RWPE2 (cell line): ENCODE measurements around the gene BRSK2.

Experiments used
- ATAC-seq: fragments of 200-7000 bp; cut with Tn5 transposase; 3 replicates; pipeline ENCODE4 v1.9.1; 2021; ENCODE audit warnings: low read depth
- DNase-seq: peaks from one replicate; pipeline ENCODE4 v3.0.0-alpha.2; 2020; ENCODE audit warnings: low spot score
- H3K27ac ChIP-seq: fragments of 450-650 bp; 2 replicates; pipeline ENCODE4 v1.5.1; 2017; ENCODE audit warnings: mild to moderate bottlenecking; ENCODE audit not compliant: poor library complexity, severe bottlenecking
- H3K27me3 ChIP-seq: fragments of 250-450 bp; sonication (Bioruptor Pico); 2 replicates; pipeline ENCODE4 v1.5.1; 2021; ENCODE audit warnings: mild to moderate bottlenecking, moderate library complexity; ENCODE audit not compliant: insufficient read depth, poor library complexity, severe bottlenecking
- H3K36me3 ChIP-seq: fragments of 250-450 bp; sonication (Bioruptor Pico); 2 replicates; pipeline ENCODE4 v1.5.1; 2020; ENCODE audit warnings: low read depth, mild to moderate bottlenecking, moderate library complexity
- H3K4me1 ChIP-seq: fragments of 250-450 bp; sonication (Bioruptor Pico); 2 replicates; pipeline ENCODE4 v1.5.1; 2021; ENCODE audit warnings: mild to moderate bottlenecking, moderate library complexity; ENCODE audit not compliant: insufficient read depth, poor library complexity, severe bottlenecking
- H3K4me3 ChIP-seq: fragments of 250-450 bp; sonication (Bioruptor Pico); 2 replicates; pipeline ENCODE4 v1.5.1; 2021; ENCODE audit warnings: mild to moderate bottlenecking, moderate library complexity; ENCODE audit not compliant: severe bottlenecking
- H3K9me3 ChIP-seq: fragments of 250-450 bp; sonication (Bioruptor Pico); 2 replicates; pipeline ENCODE4 v1.5.1; 2021; ENCODE audit warnings: mild to moderate bottlenecking, moderate library complexity; ENCODE audit not compliant: severe bottlenecking
- CTCF ChIP-seq: fragments of 450-650 bp; IDR thresholded peaks from one replicate; pipeline ENCODE4 v1.5.1; 2017; ENCODE audit warnings: mild to moderate bottlenecking, moderate library complexity; ENCODE audit not compliant: poor library complexity, severe bottlenecking

Gene BRSK2

GRCh38 chr11:1481861-1482441, 92.2 kb downstream of the BRSK2 start:
- H3K27me3 ChIP-seq = no peaks in the 10 kb centered on the region
- ATAC-seq = no peak
- H3K4me3 ChIP-seq = no peak overlapping the region
- no peak for DNase-seq
- H3K9me3 ChIP-seq = no peaks in the 10 kb centered on the region
- H3K36me3 ChIP-seq = no peaks in the 10 kb centered on the region; the same call in 1 of the 2 replicates
- no peaks in the 10 kb centered on the region for H3K4me1 ChIP-seq
- TF ChIP-seq CTCF = no peak
- no peak overlapping the region for H3K27ac ChIP-seq

- Histone ChIP-seq H3K4me3 (no peak overlapping the region), H3K9me3 (no peaks in the 10 kb centered on the region), H3K36me3 (no peaks in the 10 kb centered on the region; the same call in 1 of the 2 replicates), H3K4me1 (no peaks in the 10 kb centered on the region), H3K27me3 (no peaks in the 10 kb centered on the region), H3K27ac (no peak overlapping the region)
- DNase-seq (no peak), ATAC-seq (no peak)
- no peak for TF ChIP-seq CTCF
Observed at GRCh38 chr11:1482581-1483444, 93.1 kb downstream of the BRSK2 start.

GRCh38 chr11:1483445-1483961, 93.8 kb downstream of the BRSK2 start:
- no peaks in the 10 kb centered on the region for H3K4me1 ChIP-seq
- H3K36me3 ChIP-seq = no peaks in the 10 kb centered on the region; the same call in 1 of the 2 replicates
- H3K27ac ChIP-seq = no peak overlapping the region
- H3K4me3 ChIP-seq = no peak overlapping the region
- H3K27me3 ChIP-seq = no peaks in the 10 kb centered on the region
- no peaks in the 10 kb centered on the region for H3K9me3 ChIP-seq
- DNase-seq (no peak), ATAC-seq (no peak)
- TF ChIP-seq CTCF = no peak

- TF ChIP-seq CTCF = no peak
- H3K4me1 ChIP-seq = no peaks in the 10 kb centered on the region
- H3K27ac ChIP-seq = no peak overlapping the region
- no peak for DNase-seq
- no peaks in the 10 kb centered on the region for H3K9me3 ChIP-seq
- no peaks in the 10 kb centered on the region for H3K36me3 ChIP-seq
- ATAC-seq = no peak
- no peaks in the 10 kb centered on the region for H3K27me3 ChIP-seq
- H3K4me3 ChIP-seq = no peak overlapping the region
Observed at GRCh38 chr11:1484061-1484671, 94.4 kb downstream of the BRSK2 start.
